HG03039 (cell line): Measurements from ENCODE around the gene FOXN3.
"Not testable (repeated sequence)": the region's sequence is repeated elsewhere in the genome, so short reads cannot be mapped to it uniquely, and the experiment has no call there.

ENCODE experiments used
- ATAC-seq: cut with Tn5 transposase; IDR thresholded peaks from one replicate; pipeline ENCODE4 v1.9.1; 2021; ENCODE audit warnings: mild to moderate bottlenecking, moderate library complexity; ENCODE audit not compliant: unreplicated experiment

FOXN3 gene

DNA sequence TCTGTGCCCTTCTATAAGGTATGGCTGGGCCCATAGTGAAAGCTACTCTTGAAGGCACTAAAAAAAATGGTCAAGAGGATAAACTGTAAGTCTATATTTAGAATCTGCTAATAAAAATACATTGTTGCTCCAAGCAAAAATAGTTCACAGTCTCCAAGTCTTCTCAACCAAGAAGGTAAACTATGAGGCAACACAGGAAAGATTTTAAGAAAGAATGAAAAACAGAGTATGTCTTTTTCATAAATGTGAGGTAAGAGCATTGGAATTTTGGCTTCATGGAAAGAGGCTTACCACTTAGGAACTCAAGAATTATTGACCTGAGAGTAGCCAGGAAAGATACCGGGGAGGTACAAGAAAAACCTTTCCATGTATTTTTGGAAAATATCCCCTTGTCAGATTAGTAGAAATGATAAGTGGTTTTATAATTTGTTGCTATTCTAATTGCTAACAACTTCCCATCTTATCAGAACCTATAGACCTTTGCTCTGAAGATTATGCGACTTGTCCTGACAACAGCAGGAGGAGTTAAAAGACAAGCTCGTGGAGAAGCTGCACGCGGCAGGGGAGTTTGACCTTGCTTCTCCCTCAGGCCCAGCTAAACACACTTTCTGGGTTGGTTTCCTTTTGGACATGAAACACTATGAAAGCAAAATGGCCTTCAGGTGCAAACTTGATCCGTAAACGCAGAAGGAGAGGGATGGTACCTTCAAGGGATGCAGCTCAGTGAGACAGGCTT lies 238.1 kb downstream of the FOXN3 start:
- no peak for ATAC-seq

DNA sequence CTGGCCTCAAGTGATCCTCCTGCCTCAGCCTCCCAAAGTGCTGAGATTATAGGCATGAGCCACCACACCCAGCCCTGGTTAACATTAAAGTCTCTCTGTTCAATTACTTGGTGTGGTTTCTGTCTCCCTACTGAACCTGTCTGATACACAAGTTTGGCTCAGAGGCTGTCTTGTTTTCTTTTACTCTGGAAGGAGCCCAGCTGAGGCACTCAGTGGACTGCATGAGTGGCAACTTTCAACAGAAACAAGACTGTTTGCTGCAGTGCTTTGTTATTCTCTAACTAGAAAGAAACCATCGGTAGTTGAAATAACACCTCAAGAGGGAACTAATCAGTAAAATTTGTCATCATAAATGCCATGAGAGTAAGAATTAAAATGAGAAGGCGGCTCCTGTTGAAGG lies 238.7 kb downstream of the FOXN3 start:
- no peak for ATAC-seq

DNA sequence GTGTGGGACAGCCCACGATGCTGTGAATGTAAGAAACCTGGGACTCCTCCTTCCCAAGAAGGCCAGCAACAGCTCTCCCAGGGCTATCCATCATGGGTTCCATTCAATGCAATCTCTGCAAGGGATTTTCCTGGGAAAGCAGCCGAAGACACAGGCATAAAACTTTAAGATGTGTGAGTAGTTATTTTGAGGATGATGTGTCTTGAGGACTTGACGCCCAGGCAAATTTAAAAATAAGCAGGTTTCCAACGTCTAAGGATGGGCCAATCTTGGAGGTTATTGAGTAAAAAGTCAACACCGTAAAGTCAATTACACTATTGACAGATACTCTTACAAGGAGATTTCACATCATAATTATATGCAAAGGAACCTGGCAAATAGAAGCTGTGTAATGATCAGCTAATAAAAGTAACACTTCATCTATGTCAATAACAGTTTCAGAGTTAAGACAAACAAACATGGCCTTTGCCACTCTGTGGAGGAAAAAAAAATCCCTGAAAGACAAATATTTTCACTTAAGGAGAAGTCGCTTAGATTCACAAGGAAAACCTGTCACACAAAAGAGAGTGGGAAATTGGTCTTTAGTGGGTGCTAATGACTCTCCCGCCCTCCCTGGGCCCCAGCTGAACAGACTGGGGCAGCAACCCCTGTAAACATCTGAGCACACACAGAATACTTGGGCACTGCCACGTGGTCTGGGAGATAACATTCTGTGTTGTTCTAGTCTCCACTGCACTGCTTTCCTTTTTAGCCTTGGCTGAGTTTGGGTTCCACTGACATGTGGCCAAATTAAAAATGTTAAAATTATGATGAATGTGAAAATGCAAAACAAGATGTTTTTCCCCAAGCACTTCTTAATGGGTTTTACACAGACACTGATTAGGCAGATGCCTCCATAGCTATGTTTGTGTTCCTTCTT lies 240.9 kb downstream of the FOXN3 start:
- ATAC-seq = no peak

DNA sequence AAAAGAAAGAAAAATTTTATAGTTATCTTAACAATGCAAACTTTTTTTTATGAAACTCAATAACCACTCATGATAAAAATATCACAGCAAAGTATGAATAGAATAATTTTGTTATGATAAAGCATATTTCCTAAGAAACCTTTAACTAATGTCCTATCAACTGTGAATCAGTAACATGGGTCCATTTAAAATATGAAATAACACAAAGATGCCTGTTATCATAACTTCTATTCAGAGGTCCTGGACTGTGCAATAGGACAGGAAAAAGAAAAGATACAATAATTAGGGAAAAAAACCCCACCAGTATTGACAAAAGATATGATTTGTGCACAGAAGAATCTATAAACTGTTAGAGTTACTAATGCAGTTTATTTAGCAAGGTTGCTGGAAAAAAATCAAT lies 245.4 kb downstream of the FOXN3 start:
- ATAC-seq = no peak

DNA sequence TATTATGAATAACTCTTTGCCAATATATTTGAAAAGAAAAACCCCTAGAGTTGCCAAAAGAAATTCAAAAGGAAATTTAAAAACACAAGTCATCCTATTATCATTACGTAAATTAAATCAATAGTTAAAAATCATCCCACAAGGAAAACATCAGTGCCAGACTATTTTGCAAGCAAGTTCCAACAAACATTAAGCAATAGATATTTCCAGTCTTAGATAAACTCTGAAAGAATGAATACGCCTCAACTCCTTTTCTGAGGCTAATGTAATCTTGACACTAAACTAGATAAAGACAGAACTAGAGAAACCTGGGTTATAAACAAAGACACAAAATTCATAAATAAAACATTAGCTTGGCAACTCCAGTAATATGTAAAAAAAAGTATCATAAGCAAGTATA lies 245.9 kb downstream of the FOXN3 start:
- ATAC-seq = no peak

DNA sequence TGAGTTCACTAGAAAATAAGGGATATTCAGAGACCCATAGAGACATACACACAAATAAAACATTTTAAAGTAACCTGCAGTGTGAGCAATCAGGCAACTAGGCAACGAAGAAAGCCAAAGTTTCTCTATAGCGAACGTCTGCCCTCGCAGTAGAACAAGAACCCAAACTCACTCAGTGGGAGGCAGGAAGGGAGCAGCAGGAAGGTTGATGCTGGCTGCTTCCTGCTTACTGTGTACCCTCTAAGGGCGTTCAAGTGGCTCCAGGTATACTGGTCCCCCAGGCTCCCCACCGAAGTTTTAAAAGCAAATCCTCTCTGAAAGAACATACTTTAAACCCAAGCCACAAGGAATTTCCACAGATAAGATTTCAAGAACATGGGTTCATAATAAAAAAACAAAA lies 249.3 kb downstream of the FOXN3 start:
- no peak for ATAC-seq

DNA sequence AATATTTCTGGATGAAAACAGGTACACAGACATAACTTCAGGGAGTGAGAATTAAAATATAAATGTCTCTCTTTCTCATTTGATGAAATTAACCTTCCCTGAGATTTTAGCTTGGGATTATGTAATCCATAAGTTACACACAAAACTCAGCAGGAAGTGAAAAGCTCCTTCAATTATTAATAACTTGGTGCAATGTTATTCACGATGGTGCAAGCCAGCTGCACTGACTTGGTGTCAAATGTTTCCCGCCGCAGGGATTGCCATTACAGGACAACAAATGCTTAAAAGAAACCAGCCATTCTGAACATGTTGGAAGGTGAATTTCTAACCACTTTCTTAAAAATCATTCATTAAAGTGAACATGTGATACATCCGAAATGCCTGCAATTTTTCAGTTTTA lies 250.4 kb downstream of the FOXN3 start:
- no peak for ATAC-seq

DNA sequence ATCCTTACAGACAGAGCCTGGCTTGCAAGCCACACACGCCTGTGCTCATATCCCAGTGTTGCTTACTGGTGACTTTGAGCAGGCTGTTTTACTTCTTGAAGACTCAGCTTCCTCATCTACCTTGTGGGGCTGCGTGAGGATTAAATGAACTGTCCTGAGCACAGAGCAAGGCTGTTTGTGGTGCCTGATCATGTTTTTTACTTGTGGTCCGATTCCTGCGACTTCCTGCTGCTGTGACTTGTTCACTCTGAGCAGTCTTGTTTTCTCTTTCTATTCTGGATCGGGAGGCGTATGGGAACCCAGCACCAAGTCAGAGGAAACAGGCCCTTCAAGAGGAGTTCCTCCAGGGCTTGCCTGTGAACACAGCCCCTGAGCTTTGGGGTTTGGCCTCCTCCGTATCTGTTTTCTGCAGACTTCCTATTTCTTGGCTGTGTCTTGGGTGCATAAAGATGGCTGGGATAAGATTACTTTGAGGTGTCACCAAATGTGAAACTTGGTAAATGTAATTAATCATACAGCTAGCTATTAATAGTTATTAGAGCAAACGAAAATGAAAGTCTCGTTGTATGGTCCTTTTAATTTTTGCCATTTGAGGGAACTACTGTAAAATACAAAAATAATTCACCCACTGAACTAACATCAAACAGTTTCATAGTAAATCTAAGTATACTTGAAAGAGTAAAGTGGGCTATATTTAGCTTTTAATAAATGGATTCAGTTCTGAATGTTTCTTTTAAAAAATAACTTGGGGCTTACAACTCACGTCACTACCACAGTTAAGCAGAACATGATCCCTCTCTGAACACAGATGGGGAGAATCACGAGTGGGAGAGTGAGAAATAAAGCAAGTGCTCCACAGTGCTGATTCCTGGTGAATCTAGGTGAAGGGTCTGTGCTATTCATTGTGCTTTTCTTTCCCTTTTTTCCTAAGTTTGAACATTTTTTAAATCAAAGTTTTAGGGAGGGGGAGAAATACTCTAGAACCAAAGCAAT lies 251.5 kb downstream of the FOXN3 start:
- ATAC-seq = peak; percentile 57

DNA sequence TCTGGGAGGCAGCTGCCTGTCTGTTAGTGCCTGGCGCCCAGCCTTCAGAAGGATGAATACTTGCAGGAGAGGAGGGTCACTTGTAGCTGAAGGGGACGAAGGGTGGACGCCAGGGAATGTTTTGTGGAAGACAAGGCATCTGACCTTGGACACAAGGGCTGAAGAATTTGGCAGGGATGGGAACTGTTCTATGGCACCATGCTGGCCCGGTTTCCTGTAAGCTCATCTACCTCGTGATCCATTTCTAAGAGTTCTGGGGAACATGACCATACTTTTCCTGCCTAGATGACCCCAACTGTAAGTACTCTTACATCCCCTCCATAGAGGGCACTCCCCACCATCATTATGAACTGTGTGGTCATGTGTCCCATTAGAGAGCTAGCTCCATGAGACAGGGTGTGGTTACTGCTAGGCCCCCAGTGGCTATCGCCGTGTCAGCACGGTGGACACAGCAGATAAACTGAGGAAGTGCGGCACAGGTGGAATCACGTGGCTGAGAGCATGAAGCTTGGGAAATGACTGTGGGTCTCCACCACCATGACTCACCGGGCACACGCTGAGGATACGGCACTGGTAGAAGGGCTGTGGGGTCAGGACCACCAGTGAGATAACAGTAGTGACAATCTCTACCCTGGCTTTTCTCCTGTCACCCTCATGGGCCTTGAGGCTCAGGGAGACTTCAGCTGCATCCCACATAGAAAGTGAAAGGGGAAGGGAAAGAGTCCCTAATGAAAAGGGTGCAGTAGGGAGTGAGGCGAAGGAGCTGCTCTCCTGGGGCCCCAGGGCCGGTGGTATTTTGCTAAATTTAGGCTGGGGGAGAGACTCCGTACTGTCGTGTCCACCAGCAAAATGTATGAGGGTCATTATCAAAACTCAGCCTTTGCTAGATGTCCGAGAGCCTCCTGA lies 252.6 kb downstream of the FOXN3 start:
- peak; percentile 33 for ATAC-seq

DNA sequence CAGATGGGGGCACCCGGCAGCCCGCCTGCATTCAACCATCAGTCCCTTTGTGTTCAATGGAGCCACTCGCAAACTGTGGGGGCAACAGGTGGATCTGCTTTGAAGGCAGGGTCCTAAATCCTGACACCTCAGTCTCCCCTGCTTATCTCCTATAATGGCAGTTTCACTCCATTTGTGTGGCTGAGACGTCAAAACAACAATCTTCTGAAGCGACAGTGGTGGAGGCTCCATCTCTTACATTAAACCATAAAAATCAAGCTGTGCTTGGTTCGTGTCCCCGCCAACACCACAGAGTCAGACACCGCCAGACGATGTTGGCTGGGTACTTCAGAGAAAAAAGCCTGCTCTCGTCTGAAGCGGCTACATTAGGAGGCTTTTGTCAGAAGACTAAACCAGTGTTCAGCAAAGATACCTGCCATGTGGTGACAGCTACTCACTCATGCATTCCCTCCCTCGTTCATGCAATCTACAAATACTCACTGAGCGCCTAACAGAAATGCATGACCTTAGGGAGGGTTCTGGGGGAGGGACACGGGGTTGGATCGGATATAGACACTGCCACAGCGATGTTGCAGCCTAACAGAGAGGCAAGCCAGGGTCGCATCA lies 253.9 kb downstream of the FOXN3 start:
- ATAC-seq = no peak

DNA sequence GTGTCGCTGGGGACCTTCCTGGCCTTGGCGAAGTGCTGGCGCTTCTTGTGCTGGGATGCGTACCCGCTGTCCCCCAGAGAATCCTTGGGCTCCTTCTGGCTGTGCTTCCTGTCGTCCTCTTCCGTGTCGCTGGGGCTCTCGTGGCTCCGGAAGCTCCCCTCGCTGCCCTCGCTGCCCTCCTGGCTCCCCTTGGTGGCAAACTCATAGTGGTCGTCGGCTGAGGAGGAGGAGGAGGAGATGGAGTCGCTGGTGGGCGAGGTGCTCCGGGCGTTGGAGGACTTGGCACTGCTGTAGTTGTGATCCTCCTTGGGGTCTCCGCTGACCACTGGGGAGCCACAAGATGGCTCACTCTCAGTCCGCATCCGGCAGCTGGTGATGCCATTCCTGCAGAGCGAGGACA lies 254.4 kb downstream of the FOXN3 start:
- no peak for ATAC-seq

DNA sequence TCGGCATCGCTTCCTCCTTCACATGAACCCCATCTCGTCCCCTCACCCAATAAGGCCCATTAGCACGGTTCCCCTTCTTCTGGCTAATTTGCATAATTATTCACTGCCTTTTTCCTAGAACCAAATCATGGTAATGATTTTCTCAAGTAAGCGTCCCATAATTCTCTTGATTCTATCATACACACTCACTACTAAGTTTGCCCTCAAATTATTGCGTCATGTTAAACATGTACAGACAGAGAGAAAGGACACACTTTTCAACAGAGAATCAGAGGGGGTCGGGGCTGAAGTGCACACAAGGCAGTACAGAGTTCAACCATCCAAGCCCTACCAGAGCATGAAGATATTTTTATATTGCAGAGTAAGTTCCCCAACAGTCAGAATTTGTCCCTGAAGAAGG lies 256.6 kb downstream of the FOXN3 start:
- ATAC-seq = no peak

DNA sequence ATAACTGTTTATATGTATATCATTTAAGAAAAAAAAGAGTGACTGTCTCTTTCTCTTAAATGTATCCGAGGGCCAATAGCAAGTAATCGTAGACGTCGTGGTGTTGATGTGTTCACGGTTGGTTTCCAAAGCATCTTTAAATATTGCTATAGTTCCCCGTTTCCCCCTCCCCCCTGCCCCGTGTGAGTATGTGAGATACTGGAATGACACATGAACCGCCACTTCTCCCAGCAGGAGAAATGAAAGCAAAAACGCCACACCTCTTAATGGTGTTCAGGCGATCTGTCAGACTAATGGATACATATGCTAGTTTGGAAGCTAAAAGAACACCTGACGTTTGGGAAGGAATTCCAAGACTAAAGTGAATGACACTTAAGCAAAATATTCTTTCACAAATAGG lies 258.3 kb downstream of the FOXN3 start:
- no peak for ATAC-seq

DNA sequence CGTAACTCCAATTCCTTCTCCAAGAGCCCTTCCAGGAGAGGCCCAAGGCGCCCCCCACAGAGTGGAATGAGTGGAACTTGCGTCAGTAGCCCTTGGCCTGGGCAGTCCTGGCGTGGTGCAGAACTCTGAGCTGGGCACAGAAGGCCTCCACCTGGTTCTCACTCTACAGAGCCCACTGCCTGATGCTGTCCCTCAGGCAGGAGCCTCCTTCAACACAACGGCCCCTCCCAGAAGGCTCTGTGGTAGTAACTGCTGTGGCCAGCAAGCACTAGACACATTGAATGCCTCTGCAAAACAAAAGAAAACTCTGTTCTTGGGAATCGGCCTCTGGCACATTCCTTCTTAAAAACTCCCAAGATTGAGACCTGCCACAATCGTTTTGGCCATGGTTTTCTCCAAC lies 258.9 kb downstream of the FOXN3 start:
- ATAC-seq = not testable (repeated sequence)

DNA sequence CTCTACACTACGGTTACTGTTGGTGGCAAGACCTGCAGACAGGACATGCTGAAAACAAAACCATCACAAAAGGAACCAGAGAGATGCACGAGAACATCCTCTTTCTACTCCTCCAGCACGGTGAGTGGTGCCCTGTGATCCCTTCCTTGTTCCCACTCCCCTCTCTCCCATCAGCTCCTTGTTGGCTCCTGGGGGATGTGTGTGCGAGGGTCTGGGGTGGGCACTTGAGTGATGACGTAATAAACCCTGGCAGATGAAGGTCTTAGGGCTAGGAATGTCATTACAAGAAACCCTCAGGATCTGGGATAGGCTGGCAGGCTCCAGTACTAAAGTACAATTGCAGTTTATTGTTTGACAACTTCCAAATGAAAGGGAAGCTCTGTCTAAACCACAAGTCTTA lies 261.5 kb downstream of the FOXN3 start:
- no peak for ATAC-seq

DNA sequence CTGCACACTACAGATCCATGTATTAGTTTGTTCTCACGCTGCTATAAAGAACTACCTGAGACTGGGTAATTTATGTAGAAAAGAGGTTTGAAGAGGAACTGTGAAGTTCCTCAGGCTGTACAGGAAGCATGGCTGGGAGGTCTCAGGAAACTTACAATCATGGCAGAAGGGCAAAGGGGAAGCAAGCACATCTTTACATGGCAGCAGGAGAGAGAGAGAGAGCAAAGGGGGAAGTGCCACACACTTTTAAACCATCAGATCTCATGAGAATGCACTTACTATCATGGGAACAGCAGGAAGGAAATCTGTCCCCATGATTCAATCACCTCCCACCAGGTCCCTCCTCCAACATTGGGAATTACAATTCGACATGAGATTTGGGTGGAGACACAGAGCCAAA lies 265.3 kb downstream of the FOXN3 start:
- ATAC-seq = not testable (repeated sequence)

DNA sequence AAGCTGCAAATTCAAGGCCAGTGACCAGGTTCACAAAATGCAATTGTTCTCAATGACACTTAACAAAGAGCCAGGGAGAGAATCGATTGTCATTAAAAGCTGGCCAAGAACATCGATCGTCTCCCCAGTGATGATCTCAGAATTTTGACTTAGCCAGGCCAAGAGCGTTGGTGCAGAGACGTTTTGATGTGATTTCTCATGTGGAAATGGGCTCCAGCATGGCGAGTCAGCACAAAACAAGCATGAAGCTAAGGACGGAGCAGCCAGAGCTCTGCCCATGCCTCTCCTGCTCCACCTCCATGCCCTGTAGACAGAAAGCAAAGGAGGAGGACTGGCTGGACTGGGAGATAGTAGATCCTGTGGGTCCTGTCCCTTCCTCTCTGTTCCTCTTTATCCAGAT lies 270.8 kb downstream of the FOXN3 start:
- no peak for ATAC-seq

DNA sequence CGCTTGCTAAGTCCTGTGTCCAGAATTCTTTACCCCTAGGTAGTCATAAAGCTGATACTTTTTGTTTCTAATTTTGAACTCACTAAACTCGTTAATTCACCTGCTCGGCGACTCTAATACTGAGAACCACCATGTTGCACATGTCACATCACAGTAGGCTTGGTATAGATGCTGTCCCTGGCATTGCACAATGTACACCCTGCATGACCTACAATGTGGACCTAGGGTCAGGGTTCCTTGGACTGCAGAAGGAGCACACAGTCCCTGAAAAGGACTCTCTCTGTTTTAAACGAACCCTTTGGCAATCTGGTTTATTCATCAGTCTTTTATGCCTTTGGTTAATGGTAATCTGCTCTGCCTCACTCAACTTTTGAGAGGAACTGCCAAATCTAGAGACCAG lies 272.4 kb downstream of the FOXN3 start:
- no peak for ATAC-seq

DNA sequence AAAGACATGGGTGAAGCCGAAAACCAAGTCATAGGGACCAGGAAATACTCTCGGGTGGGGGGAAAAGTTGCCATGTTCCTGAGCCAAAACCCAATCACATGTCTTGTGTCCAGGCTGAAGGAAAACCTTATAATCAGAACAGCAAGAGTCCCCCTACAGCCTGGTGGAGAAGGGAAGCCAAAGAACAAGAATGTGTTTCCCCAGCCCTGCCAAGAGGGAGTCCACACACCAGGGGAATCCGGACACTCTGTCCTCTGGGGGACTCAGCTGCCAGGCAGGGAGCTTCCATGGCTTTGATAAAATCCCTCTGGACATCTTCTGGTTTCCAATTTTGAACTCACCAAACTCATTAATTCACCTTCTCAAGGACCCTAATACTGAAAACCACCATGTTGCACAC lies 273.0 kb downstream of the FOXN3 start:
- no peak for ATAC-seq

DNA sequence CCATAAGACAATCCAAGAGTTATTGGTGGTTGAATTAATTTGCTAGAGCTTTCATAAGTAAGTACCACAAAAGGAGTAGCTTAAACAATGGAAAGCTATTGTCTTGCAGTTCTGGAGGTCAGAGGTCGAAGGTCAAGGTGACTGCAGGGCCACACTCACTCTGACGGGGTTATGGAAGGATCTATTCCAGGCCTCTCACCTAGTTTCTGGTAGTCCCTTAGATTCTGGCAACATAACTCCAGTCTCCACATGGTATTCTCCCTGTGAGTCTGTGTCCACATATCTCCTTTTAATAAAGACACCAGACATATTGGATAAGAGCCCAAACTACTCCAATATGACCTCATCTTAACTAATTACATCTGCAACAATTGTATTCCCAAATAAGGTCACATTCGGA lies 273.4 kb downstream of the FOXN3 start:
- ATAC-seq = no peak
